HCT116 (cell line): ENCODE results near the gene STAC. TPM values are rescaled to one million over a fixed set of nuclear protein-coding genes. Genes with fewer than 3 reads are reported as not detected.

Experiments
- ATAC-seq: fragments of 200-7000 bp; cut with Tn5 transposase; 2 replicates; pipeline ENCODE4 v1.9.1; 2020; ENCODE audit warnings: mild to moderate bottlenecking, moderate library complexity
- BruUV-seq: library from RNA; stranded (reverse); fragments of 400-500 nt; replicated peaks from 2 replicates; lab custom pipeline; 2021; lab: Mats Ljungman, UMichigan
- CTCF ChIA-PET: fragments of 300-600 bp; sonication (Branson Sonifier 250); formaldehyde crosslinking; loops from one replicate; lab custom pipeline; 2021; ENCODE audit warnings: antibody characterized with exemption; lab: Charles Lee
- POLR2A ChIA-PET: fragments of 300-600, 350-600 bp; sonication (Branson Sonifier 250); formaldehyde crosslinking; loops from one replicate; lab custom pipeline; 2021; ENCODE audit warnings: antibody characterized with exemption; lab: Charles Lee
- RAD21 ChIA-PET, 2 experiments: fragments of 300-600 bp; sonication (Branson Sonifier 250); formaldehyde crosslinking; loops; one replicate each; lab custom pipeline; 2023; ENCODE audit warnings: low total read pairs in 2 of 2; ENCODE audit not compliant: uncharacterized antibody in 2 of 2, unreplicated experiment in 2 of 2, low non-redundant PET in 1 of 2; lab: Charles Lee
- DNase-seq: peaks from one replicate; pipeline ENCODE4 v3.0.0-alpha.2; 2010; ENCODE audit warnings: low read depth, low spot score
- H2AFZ ChIP-seq: fragments of 200-600 bp; shearing (Covaris generic), sonication (generic); 2 replicates; pipeline ENCODE4 v1.6.1; 2017; ENCODE audit warnings: low read depth, mixed run types, mixed read lengths, antibody characterized with exemption, low read length; ENCODE audit not compliant: poor library complexity, severe bottlenecking
- H3K27ac ChIP-seq: 2 replicates; pipeline ENCODE4 v1.5.1; 2012; ENCODE audit warnings: low read depth, low read length
- H3K27me3 ChIP-seq: fragments of 200-600 bp; sonication (generic); 2 replicates; pipeline ENCODE4 v1.6.1; 2016; ENCODE audit warnings: mixed run types, low read length, mixed read lengths; ENCODE audit not compliant: insufficient read depth
- H3K36me3 ChIP-seq, 2 experiments: fragments of 200-500 bp in 1 of 2; fragments of 200-600 bp in 1 of 2; sonication (Bioruptor generic) in 1 of 2; sonication (generic) in 1 of 2; 2 replicates each; pipeline versions ENCODE4 v1.5.1 to v1.6.1; 2014 to 2016; ENCODE audit warnings: low read length in 2 of 2, inconsistent platforms in 1 of 2, mixed read lengths in 1 of 2, mixed run types in 1 of 2; ENCODE audit not compliant: insufficient read depth in 2 of 2, control insufficient read depth in 1 of 2
- H3K4me1 ChIP-seq, 2 experiments: fragments of 200-600 bp in 1 of 2; sonication (generic) in 1 of 2; 2 replicates each; pipeline versions ENCODE4 v1.5.1 to v1.6.1; 2012 to 2017; ENCODE audit warnings: low read length in 2 of 2, inconsistent platforms in 1 of 2, mild to moderate bottlenecking in 1 of 2, mixed read lengths in 1 of 2, mixed run types in 1 of 2, moderate library complexity in 1 of 2; ENCODE audit not compliant: insufficient read depth in 2 of 2, control insufficient read depth in 1 of 2
- H3K4me2 ChIP-seq: fragments of 200-600 bp; sonication (generic); 2 replicates; pipeline ENCODE4 v1.6.1; 2017; ENCODE audit warnings: mixed run types, low read length, mixed read lengths
- H3K4me3 ChIP-seq, 2 experiments: fragments of 200-600 bp in 1 of 2; sonication (generic) in 1 of 2; replicated peaks in 1 of 2; 2 replicates each; pipeline ENCODE4 v1.5.1; 2011 to 2016; ENCODE audit warnings: low read length in 2 of 2, control low read depth in 1 of 2, low read depth in 1 of 2, mild to moderate bottlenecking in 1 of 2, mixed read lengths in 1 of 2, mixed run types in 1 of 2
- H3K79me2 ChIP-seq: fragments of 200-600 bp; sonication (generic); 2 replicates; pipeline ENCODE4 v1.6.1; 2017; ENCODE audit warnings: mild to moderate bottlenecking, mixed run types, low read length, moderate library complexity, mixed read lengths; ENCODE audit not compliant: insufficient read depth
- H3K9ac ChIP-seq: fragments of 200-600 bp; sonication (generic); 2 replicates; pipeline ENCODE4 v1.6.1; 2016; ENCODE audit warnings: low read length, mixed read lengths
- H3K9me2 ChIP-seq: fragments of 200-600 bp; sonication (generic), shearing (Covaris generic); 2 replicates; pipeline ENCODE4 v1.6.1; 2017; ENCODE audit warnings: mixed run types, mild to moderate bottlenecking, moderate library complexity; ENCODE audit not compliant: insufficient read depth
- H3K9me3 ChIP-seq, 2 experiments: fragments of 200-500 bp in 1 of 2; fragments of 200-600 bp in 1 of 2; sonication (Bioruptor generic) in 1 of 2; sonication (generic) in 1 of 2; 2 replicates each; pipeline ENCODE4 v1.6.1; 2014 to 2017; ENCODE audit warnings: low read length in 2 of 2, mixed read lengths in 2 of 2, inconsistent platforms in 1 of 2, low read depth in 1 of 2, mild to moderate bottlenecking in 1 of 2, mixed run types in 1 of 2, moderate library complexity in 1 of 2; ENCODE audit not compliant: control insufficient read depth in 1 of 2, insufficient read depth in 1 of 2
- H4K20me1 ChIP-seq: fragments of 200-600 bp; sonication (generic), shearing (Covaris generic); 2 replicates; pipeline ENCODE4 v1.6.1; 2017; ENCODE audit warnings: mixed run types, mild to moderate bottlenecking, moderate library complexity; ENCODE audit not compliant: insufficient read depth
- CEBPB ChIP-seq: IDR thresholded peaks from 2 replicates; pipeline ENCODE4 v1.6.1; 2012; ENCODE audit warnings: low read depth
- EZH2phosphoT487 ChIP-seq: fragments of 200-600 bp; IDR thresholded peaks from 2 replicates; pipeline ENCODE4 v1.6.1; 2018; ENCODE audit warnings: antibody characterized with exemption, borderline replicate concordance
- FOSL1 ChIP-seq: IDR thresholded peaks from 2 replicates; pipeline ENCODE4 v1.6.1; 2012; ENCODE audit warnings: low read depth
- JUND ChIP-seq: IDR thresholded peaks from 2 replicates; pipeline ENCODE4 v1.6.1; 2012
- POLR2AphosphoS5 ChIP-seq: IDR thresholded peaks from 2 replicates; pipeline ENCODE4 v1.6.1; 2011; ENCODE audit warnings: mild to moderate bottlenecking, low read depth, low read length, moderate library complexity
- RAD21 ChIP-seq: IDR thresholded peaks from 2 replicates; pipeline ENCODE4 v1.6.1; 2012; ENCODE audit warnings: low read depth, mild to moderate bottlenecking
- SP1 ChIP-seq: IDR thresholded peaks from 2 replicates; pipeline ENCODE4 v1.6.1; 2012; ENCODE audit warnings: low read depth
- TCF7L2 ChIP-seq: IDR thresholded peaks from 2 replicates; pipeline ENCODE4 v1.7.0; 2011; ENCODE audit warnings: borderline replicate concordance, inconsistent platforms; ENCODE audit not compliant: insufficient read depth, insufficient read length; ENCODE audit errors: extremely low read depth
- YY1 ChIP-seq: IDR thresholded peaks from 2 replicates; pipeline ENCODE4 v1.6.1; 2011; ENCODE audit warnings: low read length, low read depth, moderate library complexity, mild to moderate bottlenecking; ENCODE audit not compliant: insufficient replicate concordance; ENCODE audit errors: extremely low read depth
- ZBTB33 ChIP-seq: IDR thresholded peaks from 2 replicates; pipeline ENCODE4 v1.6.1; 2011; ENCODE audit warnings: mild to moderate bottlenecking, low read length, moderate library complexity; ENCODE audit not compliant: insufficient replicate concordance; ENCODE audit errors: extremely low read depth
- ZFX ChIP-seq: fragments of 450-650 bp; IDR thresholded peaks from 2 replicates; pipeline ENCODE4 v1.6.1; 2017
- intact Hi-C: fragments of 100-400 bp; cut with micrococcal nuclease; formaldehyde crosslinking; loops from 2 replicates; pipeline ENCODE4 v1.10.0; 2022
- total RNA-seq: library from RNA; stranded (reverse); gene quantifications from one replicate; pipeline ENCODE4 v1.2.1, GENCODE V29; 2021; ENCODE audit not compliant: unreplicated experiment

Gene STAC
- total RNA-seq, 1 experiment from 2014 or later = not detected

- H3K27ac ChIP-seq = no peak overlapping the region
- no peaks in the 10 kb centered on the region for H3K36me3 ChIP-seq
- CTCF ChIA-PET = interaction anchor here (1.6 kb wide), 1 partner anchor 18 kb away, joined by 3 read pairs; no protein-coding TSS in a partner anchor
- no peaks in the 10 kb centered on the region for H3K4me1 ChIP-seq
- no peaks in the 10 kb centered on the region for H3K9me3 ChIP-seq
- H3K9me2 ChIP-seq = no peaks in the 10 kb centered on the region
- DNase-seq = no peak
- ATAC-seq = no peak
- no peak for TF ChIP-seq CEBPB
- TF ChIP-seq, all 23 proteins: peak for 0
- H4K20me1 ChIP-seq = no peaks in the 10 kb centered on the region
- POLR2A ChIA-PET = no interaction called here
- no peak overlapping the region for H3K4me3 ChIP-seq
- H3K27me3 ChIP-seq = 0 out of 2 replicates have a peak, but pooled peaks cover 8% of the 10 kb centered on the region
- no TSS peak for BruUV-seq
- H3K79me2 ChIP-seq = no peaks in the 10 kb centered on the region
- intact Hi-C loops = no loop called here
- no peak overlapping the region for H3K4me2 ChIP-seq
- RAD21 ChIA-PET = no interaction called here
- no peak overlapping the region for H3K9ac ChIP-seq
- H2AFZ ChIP-seq = no peak overlapping the region
Observed at GRCh38 chr3:36558961-36559360, 178.7 kb downstream of the STAC start.

DNA sequence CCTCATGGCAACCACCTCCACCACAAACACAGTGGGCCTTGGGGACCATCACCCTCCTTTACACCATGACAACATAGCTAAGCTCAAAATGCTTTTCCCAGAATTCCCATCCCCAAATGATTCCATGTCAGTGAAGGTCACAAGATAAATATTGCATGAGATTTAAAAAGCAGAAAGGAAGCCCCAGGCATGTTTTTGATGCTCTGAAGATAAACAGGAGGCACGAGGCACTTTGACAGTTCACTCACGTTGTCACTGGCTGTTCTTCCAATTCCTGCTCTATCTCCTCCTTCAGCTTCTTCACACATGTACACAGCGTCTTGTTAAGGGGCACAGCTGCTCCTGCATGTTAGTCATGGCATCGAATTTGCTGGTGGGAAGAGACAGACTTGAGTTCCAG is 180.4 kb downstream of the STAC start:
- H3K9me3 ChIP-seq = no peaks in the 10 kb centered on the region

More for the DNA sequence above, 180.4 kb downstream of the STAC start:
- BruUV-seq = no TSS peak
- no peaks in the 10 kb centered on the region for H3K4me1 ChIP-seq
- no peak for ATAC-seq
- 0 out of 2 replicates have a peak, but pooled peaks cover 8% of the 10 kb centered on the region for H3K27me3 ChIP-seq
- no peaks in the 10 kb centered on the region for H3K9me2 ChIP-seq
- no peaks in the 10 kb centered on the region for H4K20me1 ChIP-seq
- H3K4me3 ChIP-seq = no peak overlapping the region
- H3K79me2 ChIP-seq = no peaks in the 10 kb centered on the region
- ChIA-PET RAD21 (no interaction called here), CTCF (no interaction called here), POLR2A (no interaction called here)
- intact Hi-C loops = no loop called here
- TF ChIP-seq RAD21 (no peak), FOSL1 (no peak), ZBTB33 (no peak), SP1 (no peak), TCF7L2 (no peak), EZH2phosphoT487 (no peak), ZFX (no peak), POLR2AphosphoS5 (no peak), JUND (no peak), YY1 (no peak)
- DNase-seq = no peak
- no peak overlapping the region for H2AFZ ChIP-seq
- H3K27ac ChIP-seq = no peak overlapping the region
- no peak overlapping the region for H3K4me2 ChIP-seq
- H3K9ac ChIP-seq = no peak overlapping the region
- H3K36me3 ChIP-seq = no peaks in the 10 kb centered on the region
